GM23338 (cell line): ENCODE measurements around the gene ATP6V1A. TPM values are rescaled to one million over a fixed set of nuclear protein-coding genes. Genes with fewer than 3 reads are reported as not detected.

Source experiments
- ATAC-seq: fragments of 200-7000 bp; cut with Tn5 transposase; 3 replicates; pipeline ENCODE4 v1.9.1; 2020
- DNase-seq: peaks from one replicate; pipeline ENCODE4 v3.0.0-alpha.2; 2015; ENCODE audit warnings: low spot score
- H2AFZ ChIP-seq: fragments of 200-600 bp; sonication (generic); 2 replicates; pipeline ENCODE4 v1.8.0; 2016; ENCODE audit warnings: antibody characterized with exemption, mild to moderate bottlenecking, moderate library complexity
- H3F3A ChIP-seq: fragments of 200-600 bp; sonication (generic); replicated peaks from 2 replicates; pipeline ENCODE4 v1.8.0; 2017; ENCODE audit warnings: antibody characterized with exemption, mixed run types, low read depth
- H3K27ac ChIP-seq: fragments of 200-600 bp; sonication (generic); 2 replicates; pipeline ENCODE4 v1.6.1; 2016; ENCODE audit warnings: low read depth
- H3K27me3 ChIP-seq: fragments of 200-600 bp; sonication (generic); 2 replicates; pipeline ENCODE4 v1.8.0; 2016; ENCODE audit warnings: mild to moderate bottlenecking, mixed run types, moderate library complexity; ENCODE audit not compliant: insufficient read depth
- H3K36me3 ChIP-seq: fragments of 200-600 bp; sonication (generic); 2 replicates; pipeline ENCODE4 v1.8.0; 2016; ENCODE audit warnings: mild to moderate bottlenecking; ENCODE audit not compliant: insufficient read depth
- H3K4me1 ChIP-seq: fragments of 200-600 bp; sonication (generic); 2 replicates; pipeline ENCODE4 v1.8.0; 2016; ENCODE audit warnings: mild to moderate bottlenecking, moderate library complexity; ENCODE audit not compliant: insufficient read depth
- H3K4me2 ChIP-seq: fragments of 200-600 bp; sonication (generic); 2 replicates; pipeline ENCODE4 v1.7.1; 2017; ENCODE audit warnings: mixed run types
- H3K4me3 ChIP-seq: fragments of 200-600 bp; sonication (generic); 2 replicates; pipeline ENCODE4 v1.6.1; 2016; ENCODE audit warnings: mixed run types
- H3K79me2 ChIP-seq: fragments of 200-600 bp; sonication (generic); replicated peaks from 2 replicates; pipeline ENCODE4 v1.8.0; 2017; ENCODE audit warnings: mild to moderate bottlenecking; ENCODE audit not compliant: insufficient read depth
- H3K9me2 ChIP-seq: fragments of 200-600 bp; sonication (generic); 2 replicates; pipeline ENCODE4 v1.8.0; 2017; ENCODE audit not compliant: insufficient read depth
- H4K20me1 ChIP-seq: fragments of 200-600 bp; sonication (generic); replicated peaks from 2 replicates; pipeline ENCODE4 v1.8.0; 2017; ENCODE audit warnings: mild to moderate bottlenecking; ENCODE audit not compliant: insufficient read depth
- H3K27ac Mint-ChIP-seq: 2 replicates; pipeline ENCODE4 v1.8.0; 2020; ENCODE audit warnings: inconsistent platforms, mild to moderate bottlenecking, moderate library complexity, mixed read lengths
- H3K27me3 Mint-ChIP-seq: 3 replicates; pipeline ENCODE4 v1.8.0; 2022; ENCODE audit warnings: low read depth, mild to moderate bottlenecking, moderate library complexity, mixed read lengths, inconsistent platforms; ENCODE audit not compliant: insufficient read depth, poor library complexity
- H3K36me3 Mint-ChIP-seq: 3 replicates; pipeline ENCODE4 v1.8.0; 2021; ENCODE audit warnings: low read depth, mild to moderate bottlenecking, inconsistent platforms, moderate library complexity, mixed read lengths
- H3K4me1 Mint-ChIP-seq: 3 replicates; pipeline ENCODE4 v1.8.0; 2020; ENCODE audit warnings: mild to moderate bottlenecking, inconsistent platforms, mixed read lengths
- H3K4me3 Mint-ChIP-seq: 3 replicates; pipeline ENCODE4 v1.8.0; 2021; ENCODE audit warnings: moderate library complexity, mild to moderate bottlenecking, inconsistent platforms, mixed read lengths
- H3K9me3 Mint-ChIP-seq: 3 replicates; pipeline ENCODE4 v1.8.0; 2020; ENCODE audit warnings: moderate library complexity, mild to moderate bottlenecking, inconsistent platforms, mixed read lengths
- CREB1 ChIP-seq: fragments of 250-450 bp; sonication (Bioruptor Pico); IDR thresholded peaks from 2 replicates; pipeline ENCODE4 v1.5.0; 2020; ENCODE audit warnings: low read depth, mild to moderate bottlenecking, moderate library complexity
- CTCF ChIP-seq, 2 experiments: fragments of 200-600 bp in 1 of 2; sonication (generic) in 1 of 2; conservative IDR thresholded peaks; 2 replicates each; pipeline versions ENCODE4 v1.5.1 to v1.6.1; 2016 to 2017; ENCODE audit warnings: antibody characterized with exemption in 2 of 2, low read depth in 2 of 2, mild to moderate bottlenecking in 2 of 2, moderate library complexity in 1 of 2
- ETS1 ChIP-seq: IDR thresholded peaks from 2 replicates; pipeline ENCODE4 v1.6.1; 2016; ENCODE audit warnings: antibody characterized with exemption
- EZH2 ChIP-seq: fragments of 200-600 bp; sonication (generic); IDR thresholded peaks from one replicate; pipeline ENCODE4 v1.8.0; 2017; ENCODE audit warnings: antibody characterized with exemption, mild to moderate bottlenecking, low read depth; ENCODE audit not compliant: unreplicated experiment
- EZH2phosphoT487 ChIP-seq: fragments of 200-600 bp; sonication (generic); IDR thresholded peaks from one replicate; pipeline ENCODE4 v1.8.1; 2018; ENCODE audit warnings: antibody characterized with exemption; ENCODE audit not compliant: unreplicated experiment
- JUNB ChIP-seq: IDR thresholded peaks from one replicate; pipeline ENCODE4 v1.6.1; 2016; ENCODE audit warnings: antibody characterized with exemption; ENCODE audit not compliant: unreplicated experiment
- POLR2AphosphoS5 ChIP-seq: IDR thresholded peaks from 2 replicates; pipeline ENCODE4 v1.6.1; 2016; ENCODE audit warnings: antibody characterized with exemption, low read depth
- REST ChIP-seq: IDR thresholded peaks from one replicate; pipeline ENCODE4 v1.6.1; 2018; ENCODE audit warnings: antibody characterized with exemption; ENCODE audit not compliant: unreplicated experiment
- STAT1 ChIP-seq: IDR thresholded peaks from one replicate; pipeline ENCODE4 v1.6.1; 2016; ENCODE audit warnings: antibody characterized with exemption; ENCODE audit not compliant: unreplicated experiment
- ZNF114 ChIP-seq: fragments of 250-450 bp; sonication (Bioruptor Pico); IDR thresholded peaks from 2 replicates; pipeline ENCODE4 v1.5.0; 2020; ENCODE audit warnings: mild to moderate bottlenecking, moderate library complexity
- ZNF331 ChIP-seq: fragments of 250-450 bp; sonication (Bioruptor Pico); IDR thresholded peaks from 2 replicates; pipeline ENCODE4 v1.5.0; 2020; ENCODE audit warnings: low read depth, mild to moderate bottlenecking, moderate library complexity
- polyA plus RNA-seq: library from polyadenylated mRNA; unstranded; fragments of >200 nt; fragmentation: Nextera tagmentation; extraction: Ambion mirVana; gene quantifications from 2 replicates; pipeline ENCODE4 v1.2.1, GENCODE V29; 2016
- total RNA-seq: library from RNA; depleted of rRNA; stranded (reverse); fragments of >200 nt; shearing (Covaris generic); gene quantifications from 2 replicates; pipeline ENCODE4 v1.2.3, GENCODE V29; 2014

ATP6V1A gene
- total and polyA plus RNA-seq, 2 experiments from 2014 or later = 38.0 to 87.3 TPM

- Histone ChIP-seq H3K4me2 (no peak overlapping the region), H3K4me1 (peaks cover under 1% of the 10 kb centered on the region; the same call in 1 of the 2 replicates), H2AFZ (no peak overlapping the region), H3K36me3 (no peaks in the 10 kb centered on the region), H3K27me3 (no peaks in the 10 kb centered on the region; the same call in 1 of the 2 replicates), H3K27ac (no peak overlapping the region), H3K79me2 (no peaks in the 10 kb centered on the region), H3K9me2 (no peaks in the 10 kb centered on the region), H4K20me1 (no peaks in the 10 kb centered on the region), H3K4me3 (no peak overlapping the region), H3F3A (no peaks in the 10 kb centered on the region)
- TF ChIP-seq CTCF (conservative IDR thresholded peaks at IDR 0.05; ENCODE audit: low read depth in 2 of 2) (peak; percentile 60 to 66), ZNF114 (no peak)
- Mint-ChIP-seq H3K4me1 (no peaks in the 10 kb centered on the region), H3K4me3 (no peak overlapping the region), H3K36me3 (no peaks in the 10 kb centered on the region), H3K9me3 (no peaks in the 10 kb centered on the region), H3K27ac (no peak overlapping the region), H3K27me3 (peaks cover 2% of the 10 kb centered on the region)
- ATAC-seq (no peak), DNase-seq (peak; percentile 48)
Observed at GRCh38 chr3:113844622-113845222, 97.9 kb downstream of the ATP6V1A start.

- H3K27me3 Mint-ChIP-seq = no peaks in the 10 kb centered on the region
- H3K4me3 Mint-ChIP-seq = no peak overlapping the region
- DNase-seq = no peak
- Histone ChIP-seq H2AFZ (no peak overlapping the region), H3F3A (no peaks in the 10 kb centered on the region), H3K4me3 (no peak overlapping the region), H3K27me3 (no peaks in the 10 kb centered on the region), H4K20me1 (no peaks in the 10 kb centered on the region), H3K79me2 (no peaks in the 10 kb centered on the region), H3K36me3 (no peaks in the 10 kb centered on the region), H3K4me2 (no peak overlapping the region), H3K27ac (no peak overlapping the region), H3K4me1 (no peaks in the 10 kb centered on the region), H3K9me2 (no peaks in the 10 kb centered on the region)
- ATAC-seq = no peak
- peaks cover 3% of the 10 kb centered on the region; the same call in 2 of the 3 replicates for H3K36me3 Mint-ChIP-seq
- H3K4me1 Mint-ChIP-seq = no peaks in the 10 kb centered on the region
- no peak overlapping the region for H3K27ac Mint-ChIP-seq
- H3K9me3 Mint-ChIP-seq = peaks cover 4% of the 10 kb centered on the region; the same call in 2 of the 3 replicates
- no peak for TF ChIP-seq ETS1
- no peak for TF ChIP-seq CREB1 (CRISPR knock-in tag)
- TF ChIP-seq ZNF331 (CRISPR knock-in tag) = no peak
- TF ChIP-seq EZH2 = no peak
- no peak for TF ChIP-seq POLR2AphosphoS5
- TF ChIP-seq ZNF114 = no peak
- no peak for TF ChIP-seq REST
- no peak for TF ChIP-seq EZH2phosphoT487
- TF ChIP-seq CTCF (conservative IDR thresholded peaks at IDR 0.05; ENCODE audit: low read depth in 2 of 2) = no peak
- no peak for TF ChIP-seq JUNB
- TF ChIP-seq STAT1 = no peak
Observed at GRCh38 chr3:113847247-113847646, 100.4 kb downstream of the ATP6V1A start.
